HG02678 (cell line): ENCODE data around the gene PRMT5.
A peak's percentile ranks its signal among the peaks of the same experiment; 100 is the strongest.

Experiments used
- ATAC-seq: cut with Tn5 transposase; IDR thresholded peaks from one replicate; pipeline ENCODE4 v1.9.1; 2021; ENCODE audit warnings: mild to moderate bottlenecking, moderate library complexity; ENCODE audit not compliant: unreplicated experiment

The PRMT5 gene

GRCh38 chr14:22898302-22899090 lies 30.7 kb downstream of the PRMT5 start:
- no peak for ATAC-seq

GRCh38 chr14:22897357-22897756 lies 31.8 kb downstream of the PRMT5 start:
- no peak for ATAC-seq

- ATAC-seq, result no peak
These were observed 32.4 kb downstream of the PRMT5 start for GRCh38 chr14:22896760-22897159.

- ATAC-seq, result no peak
These were observed 32.8 kb downstream of the PRMT5 start for GRCh38 chr14:22896356-22896755.

GRCh38 chr14:22895402-22895801 lies 33.8 kb downstream of the PRMT5 start:
- no peak for ATAC-seq

- no peak for ATAC-seq
These were observed 35.5 kb downstream of the PRMT5 start for GRCh38 chr14:22893706-22894105.

GRCh38 chr14:22892488-22892887 lies 36.7 kb downstream of the PRMT5 start:
- ATAC-seq, result no peak

- ATAC-seq, result no peak
These were observed 38.8 kb downstream of the PRMT5 start for GRCh38 chr14:22890416-22890815.

- ATAC-seq, result no peak
These were observed 40.5 kb downstream of the PRMT5 start for GRCh38 chr14:22888662-22889061.

GRCh38 chr14:22887990-22888378 lies 41.2 kb downstream of the PRMT5 start:
- peak; percentile 53 for ATAC-seq

GRCh38 chr14:22887260-22887989 lies 41.8 kb downstream of the PRMT5 start:
- peak; percentile 36 for ATAC-seq

GRCh38 chr14:22886500-22887259 lies 42.5 kb downstream of the PRMT5 start:
- ATAC-seq, result peak; percentile 56

GRCh38 chr14:22885975-22886374 lies 43.2 kb downstream of the PRMT5 start:
- no peak for ATAC-seq

GRCh38 chr14:22884738-22885523 lies 44.2 kb downstream of the PRMT5 start:
- ATAC-seq, result no peak

- no peak for ATAC-seq
These were observed 45.0 kb downstream of the PRMT5 start for GRCh38 chr14:22884076-22884737.

GRCh38 chr14:22883173-22883976 lies 45.8 kb downstream of the PRMT5 start, which contains the start of gene REM2:
TSS of gene REM2 (plus strand) at chr14:22883222. CDS start at chr14:22883288, 66 bp downstream.
- ATAC-seq, result no peak

GRCh38 chr14:22882529-22883172 lies 46.5 kb downstream of the PRMT5 start:
- no peak for ATAC-seq

- ATAC-seq, result no peak
These were observed 47.1 kb downstream of the PRMT5 start for GRCh38 chr14:22882064-22882463.
